ES-I3 (cell line): ENCODE measurements around the gene CYP2D6.

Experiments
- H3K36me3 ChIP-seq: 2 replicates; pipeline ENCODE4 v1.6.1; 2013; ENCODE audit warnings: mild to moderate bottlenecking, low read length, control low read depth, moderate library complexity; ENCODE audit not compliant: insufficient read depth
- H3K4me1 ChIP-seq: 2 replicates; pipeline ENCODE4 v1.6.1; 2013; ENCODE audit warnings: mild to moderate bottlenecking, control low read depth, low read length; ENCODE audit not compliant: insufficient read depth
- H3K9ac ChIP-seq: 2 replicates; pipeline ENCODE4 v1.6.1; 2013; ENCODE audit warnings: low read depth, mild to moderate bottlenecking, low read length, moderate library complexity
- H3K9me3 ChIP-seq: 2 replicates; pipeline ENCODE4 v1.6.1; 2013; ENCODE audit warnings: mild to moderate bottlenecking, low read length, moderate library complexity; ENCODE audit not compliant: control insufficient read depth, insufficient read depth

The CYP2D6 gene

DNA sequence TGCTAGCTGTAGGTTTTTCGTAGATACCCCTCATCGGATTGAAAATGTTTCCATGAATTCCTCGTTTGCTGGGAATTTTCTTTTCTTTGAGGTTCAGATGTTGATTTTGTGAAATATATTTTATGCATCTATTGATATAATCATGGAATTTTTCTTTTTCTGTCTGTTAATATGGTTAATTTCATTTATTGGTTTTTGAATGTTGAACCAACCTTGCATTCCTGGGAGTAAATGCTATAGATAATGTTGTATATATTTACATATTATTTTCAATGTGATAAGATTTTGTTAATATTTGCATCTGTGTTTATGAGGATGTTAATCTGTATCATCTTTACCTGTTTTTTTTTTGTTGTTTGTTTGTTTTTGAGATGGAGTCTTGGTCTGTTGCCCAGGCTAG lies 29.4 kb downstream of the CYP2D6 start:
- H3K9me3 ChIP-seq = peaks cover 12% of the 10 kb centered on the region
- H3K4me1 ChIP-seq = no peaks in the 10 kb centered on the region
- no peak overlapping the region for H3K9ac ChIP-seq
- H3K36me3 ChIP-seq = no peaks in the 10 kb centered on the region

DNA sequence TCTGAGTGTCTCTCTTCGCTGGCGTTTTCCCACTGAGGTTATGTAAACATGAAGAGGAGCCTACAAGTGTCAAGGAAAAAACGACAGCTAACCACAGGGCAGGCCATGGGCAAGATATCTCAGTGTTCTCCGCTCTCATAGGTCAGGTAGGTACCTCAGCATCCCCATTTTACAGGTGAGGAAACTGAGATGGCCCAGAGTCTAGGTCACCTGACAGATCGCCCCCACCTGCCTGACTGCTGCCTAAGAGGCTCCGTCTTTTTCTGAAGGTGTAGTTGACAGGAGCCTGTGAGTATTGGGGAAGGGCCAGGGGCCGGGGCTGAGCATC lies 39.2 kb downstream of the CYP2D6 start:
- Histone ChIP-seq H3K36me3 (peaks cover 5% of the 10 kb centered on the region; the same call in 1 of the 2 replicates), H3K4me1 (no peaks in the 10 kb centered on the region), H3K9me3 (peaks cover 3% of the 10 kb centered on the region; the same call in 1 of the 2 replicates), H3K9ac (peak overlapping the region; percentile 70)

DNA sequence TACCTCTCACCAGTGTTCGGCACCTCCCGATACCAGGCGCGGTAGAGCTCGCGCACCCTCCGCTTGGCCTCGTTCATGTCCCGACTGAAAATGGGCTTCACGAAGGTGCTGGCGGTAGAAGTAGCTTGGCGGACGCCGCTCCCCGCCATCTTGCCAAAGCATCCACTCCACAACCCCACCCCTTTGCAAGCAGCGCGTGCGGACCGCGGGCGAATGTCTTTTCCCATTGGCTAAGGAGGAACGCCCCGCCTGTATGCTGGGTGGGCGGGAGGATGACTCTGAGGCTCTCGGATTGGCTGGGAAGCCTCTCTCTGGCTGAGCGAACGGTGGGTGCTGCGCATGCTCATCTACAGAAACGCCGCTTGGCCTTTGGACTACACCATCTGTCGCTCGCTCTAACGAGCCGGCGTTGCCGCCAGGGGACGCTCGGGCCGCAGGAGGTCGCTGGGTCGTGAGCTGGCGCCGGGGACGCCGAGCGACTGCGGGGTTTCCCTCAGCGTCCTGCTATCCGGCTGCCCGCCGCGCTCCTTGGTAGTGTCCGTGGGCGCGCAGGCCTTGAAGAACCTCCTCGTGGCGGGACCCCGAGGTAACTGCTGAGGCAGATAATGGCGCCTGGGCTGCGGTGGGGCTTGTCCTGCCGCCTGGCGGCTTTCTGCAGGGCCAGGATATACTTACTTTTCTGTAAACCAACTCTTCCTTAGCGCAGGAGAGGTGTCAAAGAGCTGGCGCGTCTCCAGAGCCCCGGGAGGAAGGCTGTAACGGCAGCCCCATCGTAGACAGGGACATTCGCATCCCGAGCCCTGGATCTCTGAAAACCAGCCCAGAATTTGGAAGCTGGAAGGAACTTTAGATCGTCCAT lies 39.8 kb downstream of the CYP2D6 start, which contains the start of gene NDUFA6:
Gene NDUFA6 (minus strand): TSS at position 177 of the 859 bp plus-strand sequence. CDS start 28 bp downstream, at position 149.
- H3K9ac ChIP-seq = peak within 1 kb of the TSS; percentile 89
- H3K4me1 ChIP-seq = no peaks in the 10 kb centered on the region
- H3K9me3 ChIP-seq = peaks cover 3% of the 10 kb centered on the region; the same call in 1 of the 2 replicates
- peaks cover 6% of the 10 kb centered on the region; the same call in 1 of the 2 replicates for H3K36me3 ChIP-seq

DNA sequence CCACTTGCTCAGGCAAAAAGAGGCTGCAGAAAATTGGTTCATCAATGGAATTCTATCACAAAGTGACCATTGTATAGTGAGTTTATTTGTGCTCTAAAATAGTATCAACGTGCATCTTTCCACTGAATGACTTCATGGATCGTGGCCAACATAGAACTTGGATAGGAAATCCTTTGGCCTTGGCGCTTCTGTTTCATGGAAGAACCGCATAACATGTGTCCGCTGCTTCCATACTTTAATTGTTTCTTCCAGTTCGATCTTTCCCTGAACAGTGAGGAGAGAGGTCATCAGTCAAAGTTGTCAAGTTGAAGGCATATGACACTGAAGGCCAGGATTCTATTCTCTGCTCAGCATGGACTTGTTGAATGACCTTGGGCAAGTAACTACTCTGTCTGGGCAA lies 44.6 kb downstream of the CYP2D6 start:
- H3K9ac ChIP-seq = no peak overlapping the region
- H3K9me3 ChIP-seq = no peaks in the 10 kb centered on the region
- peaks cover 6% of the 10 kb centered on the region; the same call in 1 of the 2 replicates for H3K36me3 ChIP-seq
- no peaks in the 10 kb centered on the region for H3K4me1 ChIP-seq

DNA sequence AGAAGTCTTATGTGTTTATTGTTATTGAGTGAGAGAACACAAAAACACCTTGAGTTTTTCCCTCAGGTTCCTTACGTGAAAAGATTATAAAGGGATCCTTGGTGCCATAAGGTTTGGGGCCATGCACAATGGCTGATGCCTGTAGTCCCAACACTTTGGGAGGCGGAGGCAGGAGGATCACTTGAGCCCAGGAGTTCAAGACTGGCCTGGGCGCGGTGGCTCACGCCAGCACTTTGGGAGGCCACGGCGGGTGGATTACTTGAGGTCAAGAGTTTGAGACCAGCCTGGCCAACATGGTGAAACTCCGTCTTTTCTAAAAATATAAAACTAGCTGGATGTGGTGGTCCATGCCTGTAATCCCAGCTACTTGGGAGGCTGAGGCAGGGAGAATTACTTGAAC lies 45.7 kb downstream of the CYP2D6 start:
- H3K4me1 ChIP-seq = no peaks in the 10 kb centered on the region; the same call in 1 of the 2 replicates
- no peaks in the 10 kb centered on the region for H3K9me3 ChIP-seq
- H3K9ac ChIP-seq = no peak overlapping the region
- peaks cover 6% of the 10 kb centered on the region; the same call in 1 of the 2 replicates for H3K36me3 ChIP-seq

DNA sequence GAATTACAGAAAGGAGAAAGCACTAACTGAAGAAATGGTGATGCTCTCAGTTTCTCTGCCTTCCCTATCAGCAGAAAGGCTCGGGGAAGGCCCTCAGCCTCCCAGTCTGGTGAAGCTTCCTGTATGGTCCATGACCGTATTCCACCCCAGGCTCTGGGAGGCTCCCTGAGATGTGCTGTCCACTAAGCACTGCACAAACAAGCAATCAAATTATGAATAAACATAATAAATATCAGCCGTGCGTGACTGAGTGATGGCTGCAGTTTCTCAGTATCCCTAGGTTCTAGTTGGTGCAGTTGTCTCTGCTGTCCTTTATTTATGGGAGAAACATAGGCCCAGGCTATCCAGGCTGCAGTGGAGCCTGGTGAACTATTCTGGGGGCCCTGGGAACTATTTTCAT lies 47.5 kb downstream of the CYP2D6 start:
- Histone ChIP-seq H3K4me1 (peaks cover 3% of the 10 kb centered on the region; the same call in 1 of the 2 replicates), H3K9me3 (no peaks in the 10 kb centered on the region), H3K9ac (no peak overlapping the region), H3K36me3 (peaks cover 6% of the 10 kb centered on the region; the same call in 1 of the 2 replicates)

DNA sequence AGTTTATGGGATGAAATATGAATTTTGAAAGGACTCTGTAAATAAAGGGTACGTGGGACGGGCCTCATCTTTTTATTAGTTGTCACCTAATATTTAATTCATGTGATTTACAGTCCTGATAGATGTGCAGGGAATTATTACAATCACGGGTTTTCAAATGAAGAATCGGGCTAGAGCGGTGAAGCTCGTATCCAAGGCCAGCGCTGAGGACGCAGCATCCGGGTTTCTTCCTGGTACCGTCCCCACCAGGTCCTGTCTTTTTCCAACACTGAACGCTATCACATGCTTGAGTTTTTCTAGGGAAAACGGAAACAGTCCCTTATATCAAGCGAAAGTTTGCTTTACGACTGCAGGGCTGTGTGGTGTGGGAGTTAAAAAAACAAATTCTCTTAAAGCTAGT lies 50.3 kb downstream of the CYP2D6 start:
- no peaks in the 10 kb centered on the region for H3K36me3 ChIP-seq
- no peaks in the 10 kb centered on the region for H3K9me3 ChIP-seq
- peak overlapping the region; percentile 94; the same call in 1 of the 2 replicates for H3K9ac ChIP-seq
- H3K4me1 ChIP-seq = peaks cover 5% of the 10 kb centered on the region; the same call in 1 of the 2 replicates

DNA sequence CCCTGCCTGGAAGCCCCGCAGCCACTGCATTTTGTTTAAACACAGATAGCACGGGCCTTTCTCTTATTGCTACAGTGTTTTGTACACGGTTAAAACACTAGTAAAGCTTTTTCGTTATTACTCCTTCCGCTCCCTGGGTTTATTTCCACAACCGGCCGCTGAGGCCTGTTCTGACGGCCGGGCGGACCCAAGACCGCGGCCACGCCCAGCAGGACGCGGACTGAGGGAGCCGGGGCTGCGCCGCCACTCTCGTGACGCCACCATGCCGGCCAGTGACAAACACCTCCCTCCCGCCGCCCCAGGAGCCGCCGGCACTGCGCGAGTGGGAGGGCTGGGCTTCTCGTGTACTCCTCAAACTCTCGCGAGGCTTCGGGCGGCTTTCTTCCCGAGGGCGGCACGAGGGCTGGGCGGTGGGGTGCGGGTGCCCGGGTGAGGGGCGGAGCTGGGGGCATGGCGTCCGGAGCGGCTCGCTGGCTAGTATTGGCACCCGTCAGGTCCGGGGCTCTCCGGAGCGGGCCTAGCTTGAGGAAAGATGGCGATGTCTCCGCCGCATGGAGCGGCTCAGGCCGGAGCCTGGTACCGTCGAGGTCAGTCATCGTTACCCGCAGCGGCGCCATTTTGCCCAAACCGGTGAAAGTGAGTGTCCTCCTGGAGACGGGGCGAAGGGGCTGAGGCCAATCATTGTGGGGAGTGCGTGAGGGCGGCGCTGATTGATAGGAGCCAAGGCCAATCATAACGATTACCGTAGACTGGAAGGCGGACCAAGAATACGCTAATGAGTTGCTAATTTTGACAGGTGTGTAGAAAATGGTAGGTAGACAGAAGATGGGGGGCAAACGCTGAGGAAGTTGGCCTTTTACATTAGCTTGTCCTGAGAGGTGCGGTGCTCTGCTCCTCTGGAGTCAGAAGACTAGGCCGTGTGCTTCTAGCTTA lies 51.0 kb downstream of the CYP2D6 start, which contains the start of gene SMDT1:
Gene SMDT1 (plus strand): TSS at position 382 of the 933 bp plus-strand sequence. CDS start 69 bp downstream, at position 451.
- H3K9me3 ChIP-seq = no peaks in the 10 kb centered on the region
- no peaks in the 10 kb centered on the region for H3K36me3 ChIP-seq
- peaks cover 5% of the 10 kb centered on the region; the same call in 1 of the 2 replicates for H3K4me1 ChIP-seq
- H3K9ac ChIP-seq = peak within 1 kb of the TSS; percentile 94

DNA sequence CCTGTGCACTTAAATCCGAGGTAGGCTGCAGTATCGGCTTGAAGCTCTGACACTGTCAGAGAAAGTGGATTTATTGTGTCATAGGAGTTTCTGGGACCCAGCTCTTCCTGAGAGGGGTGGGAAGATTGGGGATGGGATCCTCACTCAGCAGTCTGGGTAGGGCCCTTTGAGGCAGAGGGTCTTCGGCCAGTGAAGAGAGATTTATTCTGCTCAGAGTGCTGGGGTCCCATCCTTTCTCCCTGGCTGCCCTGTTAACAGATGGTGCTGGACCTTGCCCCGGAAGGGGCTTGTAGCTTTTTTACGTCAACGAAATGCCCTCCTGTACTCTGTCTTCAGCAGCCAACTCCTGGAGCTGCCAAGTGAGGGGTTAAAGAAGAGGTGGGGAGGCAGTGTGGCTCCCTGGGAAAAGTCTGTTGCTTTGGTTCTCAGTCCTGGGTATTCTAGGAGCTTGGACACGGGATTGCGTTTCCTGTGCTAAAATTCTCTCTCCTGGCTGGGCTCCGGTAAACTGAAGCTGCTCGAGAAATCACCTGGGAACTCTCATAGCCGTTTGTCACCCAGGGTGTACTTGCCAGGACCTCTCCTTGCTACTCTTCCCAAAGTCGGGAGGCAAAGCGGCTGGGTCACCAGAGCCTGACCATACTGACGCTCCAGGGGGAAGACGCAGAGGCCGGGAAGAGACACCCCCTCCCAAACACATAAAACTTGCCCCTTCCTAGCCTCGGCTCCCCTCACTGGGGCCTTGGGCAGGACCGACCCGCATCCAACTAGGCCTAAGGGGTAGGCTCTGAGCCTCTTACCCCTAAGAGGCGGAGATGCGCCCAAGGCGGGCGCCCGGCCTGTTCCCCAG lies 51.9 kb downstream of the CYP2D6 start:
- Histone ChIP-seq H3K4me1 (peaks cover 5% of the 10 kb centered on the region; the same call in 1 of the 2 replicates), H3K9me3 (no peaks in the 10 kb centered on the region), H3K9ac (peak overlapping the region; percentile 94), H3K36me3 (no peaks in the 10 kb centered on the region)

DNA sequence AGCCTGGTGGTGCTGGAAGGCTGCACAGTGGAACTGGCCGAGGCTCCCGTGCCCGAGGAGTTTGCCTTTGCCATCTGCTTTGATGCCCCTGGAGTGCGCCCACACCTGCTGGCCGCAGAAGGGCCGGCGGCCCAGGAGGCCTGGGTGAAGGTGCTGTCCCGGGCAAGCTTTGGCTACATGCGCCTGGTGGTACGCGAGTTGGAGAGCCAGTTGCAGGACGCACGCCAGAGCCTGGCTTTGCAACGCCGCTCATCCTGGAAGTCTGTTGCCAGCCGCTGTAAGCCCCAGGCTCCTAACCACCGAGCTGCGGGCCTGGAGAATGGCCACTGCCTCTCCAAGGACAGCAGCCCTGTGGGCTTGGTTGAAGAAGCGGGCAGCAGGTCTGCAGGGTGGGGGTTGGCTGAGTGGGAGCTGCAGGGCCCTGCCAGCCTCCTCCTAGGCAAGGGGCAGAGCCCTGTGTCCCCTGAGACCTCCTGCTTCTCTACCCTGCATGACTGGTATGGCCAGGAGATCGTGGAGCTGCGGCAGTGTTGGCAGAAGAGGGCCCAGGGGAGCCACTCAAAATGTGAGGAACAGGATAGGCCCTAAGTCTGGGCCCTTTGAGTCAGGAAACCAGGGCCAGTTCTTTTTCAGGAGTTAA lies 53.0 kb downstream of the CYP2D6 start:
- Histone ChIP-seq H3K4me1 (peaks cover 5% of the 10 kb centered on the region; the same call in 1 of the 2 replicates), H3K9ac (no peak overlapping the region)

DNA sequence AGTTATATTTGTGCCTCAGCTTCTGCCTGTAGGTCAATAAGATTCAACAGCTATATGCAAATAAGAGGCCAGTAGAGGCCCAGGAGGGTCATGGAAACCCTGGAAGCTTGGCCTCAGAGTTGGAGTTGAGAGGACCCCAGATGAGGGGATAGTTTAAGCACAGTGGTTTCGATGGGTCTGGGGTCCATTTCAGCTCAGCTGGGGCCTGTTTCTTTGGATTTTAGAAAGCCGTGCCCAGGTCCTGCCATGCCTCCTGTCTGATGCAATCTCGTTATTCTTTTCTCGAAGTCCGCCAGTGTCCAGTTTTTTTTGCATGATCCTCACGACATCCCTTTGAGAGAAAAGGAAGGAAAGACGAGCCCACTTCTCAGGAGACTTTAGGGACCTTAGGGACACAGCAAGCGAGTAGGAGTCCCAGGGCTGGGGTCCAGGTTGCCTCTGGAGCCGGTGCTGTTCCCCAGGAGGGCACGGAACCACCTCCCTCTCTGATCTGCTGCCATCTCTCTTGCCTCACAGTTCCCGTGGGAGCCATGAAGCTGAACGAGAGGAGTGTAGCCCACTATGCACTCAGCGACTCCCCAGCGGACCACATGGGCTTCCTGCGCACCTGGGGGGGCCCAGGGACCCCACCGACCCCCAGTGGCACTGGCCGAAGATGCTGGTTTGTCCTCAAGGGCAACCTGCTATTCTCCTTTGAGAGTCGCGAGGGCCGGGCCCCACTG lies 53.7 kb downstream of the CYP2D6 start:
- Histone ChIP-seq H3K4me1 (peaks cover 5% of the 10 kb centered on the region; the same call in 1 of the 2 replicates), H3K9ac (no peak overlapping the region), H3K36me3 (no peaks in the 10 kb centered on the region), H3K9me3 (no peaks in the 10 kb centered on the region)

More for the DNA sequence above, 53.0 kb downstream of the CYP2D6 start:
- Histone ChIP-seq H3K36me3 (no peaks in the 10 kb centered on the region), H3K9me3 (no peaks in the 10 kb centered on the region)
